K562 (cell line): ENCODE results near the gene SSR2. TPM values are rescaled to one million over a fixed set of nuclear protein-coding genes. Genes with fewer than 3 reads are reported as not detected.

Source experiments
- ATAC-seq: fragments of 200-7000 bp; cut with Tn5 transposase; 3 replicates; pipeline ENCODE4 v1.9.1; 2020; ENCODE audit warnings: moderate library complexity
- BruUV-seq: library from RNA; stranded (reverse); fragments of 400-500 nt; replicated peaks from 2 replicates; lab custom pipeline; 2021; lab: Mats Ljungman, UMichigan
- CTCF ChIA-PET: fragments of 300-600 bp; formaldehyde crosslinking; extraction: SDS; loops from one replicate; lab custom pipeline; 2021; ENCODE audit warnings: low intra/inter-chr PET ratio; lab: Yijun Ruan, JAX
- POLR2A ChIA-PET: fragments of 300-600, 350-650 bp; sonication (Branson Sonifier 250); formaldehyde crosslinking; extraction: SDS; loops from one replicate; lab custom pipeline; 2021; ENCODE audit warnings: antibody characterized with exemption, inconsistent platforms; lab: Yijun Ruan, JAX
- DNase-seq, 4 experiments: peaks; one replicate each; pipeline versions ENCODE4 v3.0.0 to v3.0.0-alpha.2; 2011 to 2018; ENCODE audit warnings: low spot score in 3 of 4, mixed read lengths in 3 of 4; ENCODE audit errors: extremely low read depth in 1 of 4
- FAIRE-seq: peaks from 2 replicates; lab custom pipeline; 2011; peaks lifted over from hg19 to GRCh38; lab: Jason Lieb, UNC
- H2AFZ ChIP-seq: 2 replicates; pipeline ENCODE4 v1.6.0; 2011; ENCODE audit warnings: low read depth, low read length, control low read depth, inconsistent platforms
- H3K27ac ChIP-seq: fragments of 200-600 bp; 3 replicates; pipeline ENCODE4 v1.8.0; 2011; ENCODE audit warnings: low read depth, mild to moderate bottlenecking, control low read depth, inconsistent platforms, low read length, moderate library complexity, mixed read lengths; ENCODE audit errors: extremely low read depth
- H3K27me3 ChIP-seq, 2 experiments: fragments of 300-600 bp in 1 of 2; 2 replicates in 1 of 2; 3 replicates in 1 of 2; pipeline versions ENCODE4 v1.6.0 to v1.8.0; 2011; ENCODE audit warnings: inconsistent platforms in 2 of 2, low read length in 2 of 2, mild to moderate bottlenecking in 1 of 2, mixed read lengths in 1 of 2, moderate library complexity in 1 of 2; ENCODE audit not compliant: control insufficient read depth in 2 of 2, insufficient read depth in 2 of 2
- H3K36me3 ChIP-seq: fragments of 300-600 bp; 3 replicates; pipeline ENCODE4 v1.8.0; 2011; ENCODE audit warnings: mild to moderate bottlenecking, low read length, inconsistent platforms; ENCODE audit not compliant: control insufficient read depth, insufficient read depth
- H3K4me1 ChIP-seq, 2 experiments: fragments of 200-600 bp in 1 of 2; replicated peaks in 1 of 2; 2 replicates in 1 of 2; 3 replicates in 1 of 2; pipeline versions ENCODE4 v1.5.1 to v1.8.0; 2011; ENCODE audit warnings: inconsistent platforms in 2 of 2, low read length in 2 of 2, mild to moderate bottlenecking in 1 of 2, mixed read lengths in 1 of 2, moderate library complexity in 1 of 2; ENCODE audit not compliant: control insufficient read depth in 2 of 2, insufficient read depth in 2 of 2
- H3K4me2 ChIP-seq: 2 replicates; pipeline ENCODE4 v1.6.1; 2011; ENCODE audit warnings: low read length, control low read depth, inconsistent platforms, mixed read lengths; ENCODE audit not compliant: insufficient read depth
- H3K4me3 ChIP-seq: fragments of 200-600 bp; sonication (generic), shearing (Covaris generic); 2 replicates; pipeline ENCODE4 v1.5.1; 2016; ENCODE audit warnings: control low read depth, inconsistent platforms
- H3K79me2 ChIP-seq: fragments of 200-600 bp; 3 replicates; pipeline ENCODE4 v1.8.0; 2011; ENCODE audit warnings: low read length, inconsistent platforms; ENCODE audit not compliant: control insufficient read depth, insufficient read depth
- H3K9ac ChIP-seq, 2 experiments: 2 replicates each; pipeline versions ENCODE4 v1.6.0 to v1.6.1; 2011; ENCODE audit warnings: low read depth in 2 of 2, low read length in 2 of 2, control low read depth in 1 of 2, inconsistent platforms in 1 of 2, mild to moderate bottlenecking in 1 of 2, mixed read lengths in 1 of 2; ENCODE audit not compliant: insufficient read depth in 1 of 2
- H3K9me1 ChIP-seq: one replicate; pipeline ENCODE4 v1.6.0; 2011; ENCODE audit warnings: inconsistent platforms, mild to moderate bottlenecking, low read length, moderate library complexity; ENCODE audit not compliant: control insufficient read depth, insufficient read depth
- H3K9me3 ChIP-seq: replicated peaks from 2 replicates; pipeline ENCODE4 v1.5.1; 2011; ENCODE audit warnings: low read depth, low read length, inconsistent platforms; ENCODE audit not compliant: control insufficient read depth, insufficient read depth
- H4K20me1 ChIP-seq: replicated peaks from 2 replicates; pipeline ENCODE4 v1.6.1; 2011; ENCODE audit warnings: low read length, inconsistent platforms, mixed read lengths; ENCODE audit not compliant: control insufficient read depth, insufficient read depth
- CXXC5 ChIP-seq: fragments of 250-450 bp; sonication (Bioruptor Pico); IDR thresholded peaks from 2 replicates; pipeline ENCODE4 v1.8.0; 2022; ENCODE audit warnings: inconsistent platforms, mild to moderate bottlenecking, moderate library complexity
- HMGN3 ChIP-seq: IDR thresholded peaks from 2 replicates; pipeline ENCODE4 v1.6.1; 2011; ENCODE audit warnings: borderline replicate concordance, low read depth, mild to moderate bottlenecking, mixed read lengths, low read length; ENCODE audit not compliant: insufficient read length; ENCODE audit errors: extremely low read depth
- NFIC ChIP-seq: fragments of 450-650 bp; IDR thresholded peaks from 2 replicates; pipeline ENCODE4 v1.6.1; 2017; ENCODE audit warnings: mild to moderate bottlenecking, inconsistent platforms
- SIX5 ChIP-seq, 2 experiments: IDR thresholded peaks; 2 replicates each; pipeline ENCODE4 v1.6.1; 2011; ENCODE audit warnings: low read length in 2 of 2, borderline replicate concordance in 1 of 2, low read depth in 1 of 2, mild to moderate bottlenecking in 1 of 2, moderate library complexity in 1 of 2; ENCODE audit not compliant: insufficient read depth in 1 of 2
- TAF7 ChIP-seq: fragments of 450-650 bp; IDR thresholded peaks from 2 replicates; pipeline ENCODE4 v1.6.1; 2016; ENCODE audit warnings: missing genetic modification characterization, missing compliant biosample characterization
- ZNF23 ChIP-seq: fragments of 250-450 bp; sonication (Bioruptor Pico); IDR thresholded peaks from 2 replicates; pipeline ENCODE4 v1.4.0; 2020; ENCODE audit warnings: mild to moderate bottlenecking
- ZNF277 ChIP-seq: fragments of 250-450 bp; sonication (Bioruptor Pico); IDR thresholded peaks from 2 replicates; pipeline ENCODE4 v1.8.0; 2022; ENCODE audit warnings: inconsistent platforms, mild to moderate bottlenecking, moderate library complexity, borderline replicate concordance
- WGBS: fragments of 100-300 bp; shearing (Covaris generic); methylation state at CpG from one replicate; pipeline ENCODE4 v1.1.6; 2016; ENCODE audit warnings: low coverage, mixed read lengths; ENCODE audit not compliant: insufficient coverage; ENCODE audit errors: missing lambda C conversion rate; 5-methylcytosine and 5-hydroxymethylcytosine counted together
- in situ Hi-C: fragments of 300-500 bp; cut with MboI; formaldehyde crosslinking; loops from 4 replicates; pipeline ENCODE4 v1.15.0; 2018; ENCODE audit warnings: inconsistent platforms, mixed read lengths
- intact Hi-C: fragments of 100-400 bp; cut with micrococcal nuclease; formaldehyde crosslinking; loops from 2 replicates; pipeline ENCODE4 v1.14.2; 2022
- polyA plus RNA-seq, 8 experiments: library from polyadenylated mRNA; depleted of rRNA in 4 of 8; stranded (reverse) in 5 of 8; unstranded in 3 of 8; fragments of >200 nt; fragmentation: Nextera tagmentation in 2 of 8; fragmentation: Illumina TruSeq in 1 of 8; extraction: Ambion mirVana in 2 of 8; extraction: Trizol in 1 of 8; gene quantifications; 2 replicates each; pipeline versions ENCODE4 v1.2.1 to v1.2.3, GENCODE V29; 2011 to 2014; ENCODE audit warnings: inconsistent platforms in 1 of 8, missing spikeins in 1 of 8
- total RNA-seq, 7 experiments: library from RNA; depleted of rRNA in 6 of 7; stranded (reverse); fragments of >200 nt in 6 of 7; fragmentation: Illumina TruSeq in 2 of 7; extraction: Trizol in 2 of 7; gene quantifications; 2 replicates each; pipeline versions ENCODE4 v1.2.1 to v1.2.3, GENCODE V29; 2011 to 2021; ENCODE audit warnings: low replicate concordance in 1 of 7

SSR2 gene
- total and polyA plus RNA-seq, 9 of the 15 experiments (the other 6 are each of a cell fraction or from before 2014, with no cell fraction given), result 161 to 411 (median 240) TPM

GRCh38 chr1:156050376-156050775 is 29.6 kb upstream of the SSR2 start (continued):
- TF ChIP-seq ZNF277 (CRISPR knock-in tag), result no peak
- TF ChIP-seq HMGN3, result no peak
- TF ChIP-seq TAF7, result no peak
- no peak for TF ChIP-seq SIX5 (IDR thresholded peaks at IDR 0.05; ENCODE audit: borderline replicate concordance in 1 of 2, insufficient read depth in 1 of 2, low read depth in 1 of 2, low read length in 2 of 2)
- TF ChIP-seq CXXC5 (CRISPR knock-in tag), result no peak

DNA sequence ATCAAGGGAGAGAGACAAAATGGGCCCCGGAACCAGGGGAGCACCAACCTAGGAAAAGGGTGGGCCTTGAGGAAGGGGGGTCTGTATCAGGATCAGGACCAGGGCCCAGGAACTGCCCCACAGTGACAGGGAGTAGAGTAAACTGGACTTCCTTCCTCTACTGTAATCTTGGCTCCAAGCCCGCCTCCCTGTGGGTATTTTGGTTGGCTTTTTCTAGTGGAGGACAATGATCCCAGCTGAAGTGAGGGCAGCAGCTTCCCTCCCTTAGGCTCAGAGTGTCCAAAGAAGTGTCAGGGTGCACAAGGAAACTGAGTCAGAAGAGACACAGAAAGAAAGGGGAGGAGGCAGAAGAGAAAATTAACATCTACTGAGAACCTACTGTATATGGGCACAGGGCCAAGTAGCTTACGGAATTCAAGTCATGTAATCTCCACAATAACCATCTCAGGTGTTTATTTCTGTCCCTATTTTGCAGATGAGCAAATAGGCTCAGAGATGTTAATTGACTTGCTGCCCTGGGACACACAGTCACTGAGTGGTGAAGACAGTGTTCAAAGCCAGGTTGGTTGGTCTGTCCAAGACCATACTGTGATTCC is 28.0 kb upstream of the SSR2 start:
- CTCF ChIA-PET, result no interaction called here
- Histone ChIP-seq H3K27ac (no peak overlapping the region), H3K27me3 (no peaks in the 10 kb centered on the region), H3K4me2 (no peak overlapping the region), H3K9me1 (no peaks in the 10 kb centered on the region), H3K9ac (no peak overlapping the region), H3K4me1 (peaks cover 8% of the 10 kb centered on the region in 2 experiments; a peak in 4 of 5 replicates), H4K20me1 (peaks cover 3% of the 10 kb centered on the region; the same call in 1 of the 2 replicates)
- in situ Hi-C loops, result no loop called here
- FAIRE-seq (no peak), ATAC-seq (no peak), DNase-seq (no peak)
- intact Hi-C loops, result no loop called here
- no TSS peak for BruUV-seq
- peak; percentile 65 for TF ChIP-seq NFIC
- no peak for TF ChIP-seq ZNF23 (CRISPR knock-in tag)
- TF ChIP-seq, all 486 proteins: peak for 1
- Histone ChIP-seq H3K4me3 (no peak overlapping the region), H3K79me2 (peaks cover 27% of the 10 kb centered on the region), H3K9me3 (no peaks in the 10 kb centered on the region), H2AFZ (no peak overlapping the region), H3K36me3 (peaks cover 65% of the 10 kb centered on the region)
- POLR2A ChIA-PET, result interaction anchor here (0.6 to 2.0 kb wide), 3 partner anchors 8 to 369 kb away, joined by 3 to 8 read pairs (median 4); no protein-coding TSS in a partner anchor
- WGBS, result 84% methylated on average over 3 of the region's 3 CpGs
